ENCODE results near the gene FAT2.
A peak's percentile ranks its signal among the peaks of the same experiment; 100 is the strongest.
"Not testable (repeated sequence)": the region's sequence is repeated elsewhere in the genome, so short reads cannot be mapped to it uniquely, and the experiment has no call there.

FAT2 gene

GRCh38 chr5:151614565-151614964, 23.4 kb upstream of the FAT2 start:
- DNase-seq (ENCODE audit: low read depth), result no peak

- peak; percentile 52 for DNase-seq (ENCODE audit: low read depth)
These were observed 21.7 kb upstream of the FAT2 start for GRCh38 chr5:151612689-151613427.

- DNase-seq (ENCODE audit: low read depth), result no peak
These were observed 20.1 kb upstream of the FAT2 start for GRCh38 chr5:151611127-151611775.

GRCh38 chr5:151608522-151608921, 17.4 kb upstream of the FAT2 start:
- DNase-seq (ENCODE audit: low read depth), result no peak

- DNase-seq (ENCODE audit: low read depth), result no peak
These were observed 16.2 kb upstream of the FAT2 start for GRCh38 chr5:151607304-151607703.

GRCh38 chr5:151605559-151605958, 14.4 kb upstream of the FAT2 start:
- DNase-seq (ENCODE audit: low read depth), result no peak

- DNase-seq (ENCODE audit: low read depth), result no peak
These were observed 11.7 kb upstream of the FAT2 start for GRCh38 chr5:151602806-151603205.

GRCh38 chr5:151601391-151601790, 10.3 kb upstream of the FAT2 start:
- no peak for DNase-seq (ENCODE audit: low read depth)

- DNase-seq (ENCODE audit: low read depth), result no peak
These were observed 9.0 kb upstream of the FAT2 start for GRCh38 chr5:151600069-151600665.

- no peak for DNase-seq (ENCODE audit: low read depth)
These were observed 7.9 kb upstream of the FAT2 start for GRCh38 chr5:151598984-151599383.

- DNase-seq (ENCODE audit: low read depth), result no peak
These were observed 7.4 kb upstream of the FAT2 start for GRCh38 chr5:151598549-151598948.

- no peak for DNase-seq (ENCODE audit: low read depth)
These were observed 6.6 kb upstream of the FAT2 start for GRCh38 chr5:151597749-151598148.

GRCh38 chr5:151596828-151597539, 5.9 kb upstream of the FAT2 start:
- no peak for DNase-seq (ENCODE audit: low read depth)

- no peak for DNase-seq (ENCODE audit: low read depth)
These were observed 4.3 kb upstream of the FAT2 start for GRCh38 chr5:151595411-151595826.

GRCh38 chr5:151592855-151593408, 1.8 kb upstream of the FAT2 start:
- DNase-seq (ENCODE audit: low read depth), result no peak

GRCh38 chr5:151589878-151590570, 1.1 kb downstream of the FAT2 start:
- DNase-seq (ENCODE audit: low read depth), result no peak

- DNase-seq (ENCODE audit: low read depth), result no peak
These were observed 3.2 kb downstream of the FAT2 start for GRCh38 chr5:151587796-151588555.

GRCh38 chr5:151585970-151586369, 5.2 kb downstream of the FAT2 start:
- DNase-seq (ENCODE audit: low read depth), result no peak

- not testable (repeated sequence) for DNase-seq (ENCODE audit: low read depth)
These were observed 5.8 kb downstream of the FAT2 start for GRCh38 chr5:151585344-151585743.

- DNase-seq (ENCODE audit: low read depth), result no peak
These were observed 6.8 kb downstream of the FAT2 start for GRCh38 chr5:151584057-151584937.

All from stimulated activated CD4-positive, alpha-beta T cell treated with anti-CD3 and anti-CD28 coated beads, Interleukin-2, amount 100 ng/mL, for 4 hours (primary cell).